K562 (cell line): ENCODE data around the gene CHCHD5. TPM values are rescaled to one million over a fixed set of nuclear protein-coding genes. Genes with fewer than 3 reads are reported as not detected.

Source experiments
- CBX2 ChIP-seq: fragments of 200-600 bp; sonication (generic); IDR thresholded peaks from one replicate; pipeline ENCODE4 v1.6.1; 2012; ENCODE audit warnings: mild to moderate bottlenecking, low read length, inconsistent platforms; ENCODE audit not compliant: insufficient read depth, poor library complexity, severe bottlenecking
- GTF2E2 ChIP-seq: fragments of 200-800 bp; sonication (Bioruptor generic); IDR thresholded peaks from 2 replicates; pipeline ENCODE4 v1.6.1; 2016; ENCODE audit warnings: missing genetic modification characterization, missing compliant biosample characterization
- GTF2F1 ChIP-seq: IDR thresholded peaks from 2 replicates; pipeline ENCODE4 v1.6.1; 2011; ENCODE audit warnings: low read depth, low read length, improper control_type of control experiment
- HNRNPK ChIP-seq: fragments of 200-400 bp; formaldehyde crosslinking; IDR thresholded peaks from one replicate; pipeline ENCODE4 v1.6.1; 2018; ENCODE audit warnings: mild to moderate bottlenecking, low read depth, low read length; ENCODE audit not compliant: poor library complexity, severe bottlenecking
- JUN ChIP-seq, 2 experiments: sonication (generic) in 1 of 2; formaldehyde crosslinking in 1 of 2; IDR thresholded peaks; 2 replicates each; pipeline versions ENCODE4 v1.6.1 to v1.8.0; 2012 to 2022; ENCODE audit warnings: borderline replicate concordance in 2 of 2, mild to moderate bottlenecking in 2 of 2, improper control_type of control experiment in 1 of 2, low read depth in 1 of 2, low read length in 1 of 2, missing genetic modification reagents in 1 of 2
- JUNB ChIP-seq: fragments of 450-650 bp; formaldehyde crosslinking; conservative IDR thresholded peaks from 2 replicates; pipeline ENCODE4 v1.4.0; 2020; ENCODE audit warnings: mild to moderate bottlenecking
- MTF1 ChIP-seq: fragments of 250-450 bp; sonication (Bioruptor Pico); IDR thresholded peaks from 2 replicates; pipeline ENCODE4 v1.9.0; 2021; ENCODE audit warnings: moderate library complexity, mild to moderate bottlenecking, inconsistent platforms, borderline replicate concordance
- NCOA1 ChIP-seq: fragments of 450-650 bp; IDR thresholded peaks from 2 replicates; pipeline ENCODE4 v1.6.1; 2016; ENCODE audit warnings: low read depth
- PCBP2 ChIP-seq: fragments of 200-400 bp; formaldehyde crosslinking; IDR thresholded peaks from 2 replicates; pipeline ENCODE4 v1.6.1; 2018; ENCODE audit warnings: low read length, low read depth, mild to moderate bottlenecking, moderate library complexity; ENCODE audit not compliant: poor library complexity, severe bottlenecking
- PHTF2 ChIP-seq: fragments of 250-450 bp; sonication (Bioruptor Pico); IDR thresholded peaks from 2 replicates; pipeline ENCODE4 v1.5.0; 2021; ENCODE audit warnings: mild to moderate bottlenecking
- PRMT5 ChIP-seq: sonication (generic); formaldehyde crosslinking; IDR thresholded peaks from 2 replicates; pipeline ENCODE4 v1.5.0; 2020; ENCODE audit warnings: missing genetic modification reagents
- SNIP1 ChIP-seq: fragments of 450-650 bp; IDR thresholded peaks from 2 replicates; pipeline ENCODE4 v1.7.1; 2017; ENCODE audit warnings: low read depth, mild to moderate bottlenecking
- SOX6 ChIP-seq: fragments of 450-650 bp; IDR thresholded peaks from 2 replicates; pipeline ENCODE4 v1.6.1; 2014; ENCODE audit warnings: mild to moderate bottlenecking
- ZFPM2 ChIP-seq: fragments of 250-450 bp; sonication (Bioruptor Pico); IDR thresholded peaks from 2 replicates; pipeline ENCODE4 v1.5.1; 2022; ENCODE audit warnings: mild to moderate bottlenecking
- ZNF197 ChIP-seq: fragments of 200-800 bp; sonication (Bioruptor generic); IDR thresholded peaks from 2 replicates; pipeline ENCODE4 v1.6.1; 2016; ENCODE audit warnings: low read depth, missing genetic modification characterization, missing compliant biosample characterization
- ZNF23 ChIP-seq: fragments of 250-450 bp; sonication (Bioruptor Pico); IDR thresholded peaks from 2 replicates; pipeline ENCODE4 v1.4.0; 2020; ENCODE audit warnings: mild to moderate bottlenecking
- polyA plus RNA-seq, 8 experiments: library from polyadenylated mRNA; depleted of rRNA in 4 of 8; stranded (reverse) in 5 of 8; unstranded in 3 of 8; fragments of >200 nt; fragmentation: Nextera tagmentation in 2 of 8; fragmentation: Illumina TruSeq in 1 of 8; extraction: Ambion mirVana in 2 of 8; extraction: Trizol in 1 of 8; gene quantifications; 2 replicates each; pipeline versions ENCODE4 v1.2.1 to v1.2.3, GENCODE V29; 2011 to 2014; ENCODE audit warnings: inconsistent platforms in 1 of 8, missing spikeins in 1 of 8
- total RNA-seq, 7 experiments: library from RNA; depleted of rRNA in 6 of 7; stranded (reverse); fragments of >200 nt in 6 of 7; fragmentation: Illumina TruSeq in 2 of 7; extraction: Trizol in 2 of 7; gene quantifications; 2 replicates each; pipeline versions ENCODE4 v1.2.1 to v1.2.3, GENCODE V29; 2011 to 2021; ENCODE audit warnings: low replicate concordance in 1 of 7
- TF ChIP-seq, protein P1 (sequence below): fragments of 250-450 bp; sonication (Bioruptor Pico); IDR thresholded peaks from 2 replicates; pipeline ENCODE4 v1.4.0; 2020; ENCODE audit warnings: mild to moderate bottlenecking, moderate library complexity
- TF ChIP-seq, protein P2 (sequence below): sonication (generic); formaldehyde crosslinking; IDR thresholded peaks from 2 replicates; pipeline ENCODE4 v1.8.0; 2022; ENCODE audit warnings: missing genetic modification reagents, mild to moderate bottlenecking, moderate library complexity, borderline replicate concordance
- TF ChIP-seq, protein P3 (sequence below): sonication (generic); formaldehyde crosslinking; IDR thresholded peaks from 2 replicates; pipeline ENCODE4 v1.8.1; 2022; ENCODE audit warnings: missing genetic modification reagents

CHCHD5 gene
- total and polyA plus RNA-seq, 9 of the 15 experiments (the other 6 are each of a cell fraction or from before 2014, with no cell fraction given) = 7.4 to 79.3 (median 33.4) TPM

DNA sequence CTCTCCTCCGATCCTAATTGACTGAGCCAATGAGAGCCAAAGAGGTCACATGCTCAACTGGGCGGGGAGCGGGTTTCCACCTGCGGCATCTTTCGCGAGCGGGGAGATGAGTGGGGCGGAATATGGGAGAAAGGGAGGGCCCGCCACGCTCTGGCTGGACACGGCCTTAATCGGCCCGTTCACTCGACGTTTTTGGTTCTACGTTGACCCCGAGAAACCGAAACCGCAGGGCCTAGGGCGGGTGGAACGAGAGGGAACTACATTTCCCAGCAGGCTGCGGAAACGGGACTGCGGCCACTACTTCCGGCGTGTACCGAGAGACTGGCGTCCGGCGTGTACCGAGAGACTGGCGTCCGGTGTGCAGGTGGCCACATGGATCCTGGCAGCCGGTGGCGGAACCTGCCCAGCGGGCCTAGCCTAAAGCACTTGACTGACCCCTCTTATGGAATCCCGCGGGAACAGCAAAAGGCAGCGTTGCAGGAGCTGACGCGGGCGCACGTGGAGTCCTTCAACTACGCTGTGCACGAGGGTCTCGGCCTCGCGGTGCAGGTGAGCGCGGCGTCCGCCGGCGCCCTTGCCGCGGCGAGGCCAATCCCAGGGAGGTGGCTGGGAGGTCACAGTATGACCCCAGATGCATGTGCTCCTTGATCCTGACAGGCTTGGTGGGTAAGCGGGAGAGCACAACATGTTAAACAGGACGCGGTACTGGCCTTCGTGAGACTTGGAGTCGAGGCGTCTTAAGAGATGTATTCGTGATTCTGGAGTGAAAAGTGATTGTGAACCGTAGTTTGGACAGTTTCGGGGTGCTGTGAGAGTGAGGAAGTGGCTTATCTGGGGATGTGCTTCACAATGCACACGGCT is 42.1 kb upstream of the CHCHD5 start, which contains the start of gene POLR1B (continued):
- TF ChIP-seq, protein P1, sequence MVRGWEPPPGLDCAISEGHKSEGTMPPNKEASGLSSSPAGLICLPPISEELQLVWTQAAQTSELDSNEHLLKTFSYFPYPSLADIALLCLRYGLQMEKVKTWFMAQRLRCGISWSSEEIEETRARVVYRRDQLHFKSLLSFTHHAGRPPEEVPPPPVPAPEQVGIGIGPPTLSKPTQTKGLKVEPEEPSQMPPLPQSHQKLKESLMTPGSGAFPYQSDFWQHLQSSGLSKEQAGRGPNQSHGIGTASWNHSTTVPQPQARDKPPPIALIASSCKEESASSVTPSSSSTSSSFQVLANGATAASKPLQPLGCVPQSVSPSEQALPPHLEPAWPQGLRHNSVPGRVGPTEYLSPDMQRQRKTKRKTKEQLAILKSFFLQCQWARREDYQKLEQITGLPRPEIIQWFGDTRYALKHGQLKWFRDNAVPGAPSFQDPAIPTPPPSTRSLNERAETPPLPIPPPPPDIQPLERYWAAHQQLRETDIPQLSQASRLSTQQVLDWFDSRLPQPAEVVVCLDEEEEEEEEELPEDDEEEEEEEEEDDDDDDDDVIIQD (CRISPR knock-in tag) = no peak
- no peak; the same call in 1 of the 2 replicates for TF ChIP-seq PRMT5 (CRISPR knock-in tag)
- TF ChIP-seq SOX6 = no peak
- no peak for TF ChIP-seq SNIP1
- TF ChIP-seq ZFPM2 (CRISPR knock-in tag) = no peak
- TF ChIP-seq JUNB (CRISPR knock-in tag) = no peak
- TF ChIP-seq PHTF2 = no peak
- TF ChIP-seq JUN (IDR thresholded peaks at IDR 0.05; ENCODE audit: borderline replicate concordance, low read depth, low read length) = peak; percentile 59; the same call in 1 of the 2 replicates
- peak; percentile 18; the same call in 1 of the 2 replicates for TF ChIP-seq JUN (CRISPR knock-in tag; IDR thresholded peaks at IDR 0.05; ENCODE audit: borderline replicate concordance)
- TF ChIP-seq, protein P2, sequence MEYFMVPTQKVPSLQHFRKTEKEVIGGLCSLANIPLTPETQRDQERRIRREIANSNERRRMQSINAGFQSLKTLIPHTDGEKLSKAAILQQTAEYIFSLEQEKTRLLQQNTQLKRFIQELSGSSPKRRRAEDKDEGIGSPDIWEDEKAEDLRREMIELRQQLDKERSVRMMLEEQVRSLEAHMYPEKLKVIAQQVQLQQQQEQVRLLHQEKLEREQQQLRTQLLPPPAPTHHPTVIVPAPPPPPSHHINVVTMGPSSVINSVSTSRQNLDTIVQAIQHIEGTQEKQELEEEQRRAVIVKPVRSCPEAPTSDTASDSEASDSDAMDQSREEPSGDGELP = peak; percentile 86; the same call in 1 of the 2 replicates
- no peak for TF ChIP-seq GTF2F1
- no peak for TF ChIP-seq PCBP2
- TF ChIP-seq GTF2E2 (tag) = no peak
- TF ChIP-seq ZNF197 (CRISPR knock-in tag) = 0 out of 2 replicates have a peak, but pooled peaks have one; percentile 45
- TF ChIP-seq ZNF23 (CRISPR knock-in tag) = no peak
- TF ChIP-seq, protein P3, sequence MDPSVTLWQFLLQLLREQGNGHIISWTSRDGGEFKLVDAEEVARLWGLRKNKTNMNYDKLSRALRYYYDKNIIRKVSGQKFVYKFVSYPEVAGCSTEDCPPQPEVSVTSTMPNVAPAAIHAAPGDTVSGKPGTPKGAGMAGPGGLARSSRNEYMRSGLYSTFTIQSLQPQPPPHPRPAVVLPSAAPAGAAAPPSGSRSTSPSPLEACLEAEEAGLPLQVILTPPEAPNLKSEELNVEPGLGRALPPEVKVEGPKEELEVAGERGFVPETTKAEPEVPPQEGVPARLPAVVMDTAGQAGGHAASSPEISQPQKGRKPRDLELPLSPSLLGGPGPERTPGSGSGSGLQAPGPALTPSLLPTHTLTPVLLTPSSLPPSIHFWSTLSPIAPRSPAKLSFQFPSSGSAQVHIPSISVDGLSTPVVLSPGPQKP (CRISPR knock-in tag) = no peak
- TF ChIP-seq HNRNPK = no peak
- TF ChIP-seq NCOA1 = peak; percentile 92
- no peak for TF ChIP-seq CBX2
- TF ChIP-seq MTF1 (CRISPR knock-in tag) = no peak
